Coronary artery (tissue), 2 donors: ENCODE data around the gene SLC35A2.

Experiments
- DNase-seq: peaks from one replicate; pipeline ENCODE4 v3.0.0-alpha.2; 2017; ENCODE audit warnings: low spot score
- H3K27ac ChIP-seq, 2 donors: fragments of 200-600 bp; sonication (generic); one replicate each; pipeline ENCODE4 v1.5.1; 2016 to 2019
- H3K4me3 ChIP-seq: fragments of 200-600 bp; sonication (generic); 2 replicates; pipeline ENCODE4 v1.5.1; 2016; ENCODE audit warnings: mild to moderate bottlenecking, moderate library complexity
- TF ChIP-seq, protein P1 (sequence below): fragments of 200-600 bp; sonication (generic); IDR thresholded peaks from one replicate; pipeline ENCODE4 v1.5.1; 2019; ENCODE audit warnings: antibody characterized with exemption

SLC35A2 gene

DNA sequence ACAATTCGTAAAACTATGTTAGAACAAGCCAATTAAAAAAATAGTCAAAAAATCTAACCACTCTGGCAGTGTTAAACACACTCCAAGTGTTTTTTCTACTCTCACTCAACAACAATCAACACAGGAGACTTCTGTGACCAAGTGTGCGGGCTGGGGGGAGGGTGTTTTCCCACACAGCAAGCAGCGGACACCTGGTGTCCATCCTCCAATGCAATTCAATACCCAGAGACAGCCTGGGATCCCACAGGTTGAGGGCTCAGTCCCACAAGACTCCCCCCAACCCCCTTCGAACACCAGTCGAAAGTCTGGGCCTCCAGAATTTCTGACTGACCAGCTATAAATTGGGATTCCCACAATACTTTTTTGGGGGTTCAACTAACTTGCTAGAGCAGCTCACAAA lies 15.7 kb upstream of the SLC35A2 start:
- H3K27ac ChIP-seq = no peak overlapping the region
- TF ChIP-seq, protein P1, sequence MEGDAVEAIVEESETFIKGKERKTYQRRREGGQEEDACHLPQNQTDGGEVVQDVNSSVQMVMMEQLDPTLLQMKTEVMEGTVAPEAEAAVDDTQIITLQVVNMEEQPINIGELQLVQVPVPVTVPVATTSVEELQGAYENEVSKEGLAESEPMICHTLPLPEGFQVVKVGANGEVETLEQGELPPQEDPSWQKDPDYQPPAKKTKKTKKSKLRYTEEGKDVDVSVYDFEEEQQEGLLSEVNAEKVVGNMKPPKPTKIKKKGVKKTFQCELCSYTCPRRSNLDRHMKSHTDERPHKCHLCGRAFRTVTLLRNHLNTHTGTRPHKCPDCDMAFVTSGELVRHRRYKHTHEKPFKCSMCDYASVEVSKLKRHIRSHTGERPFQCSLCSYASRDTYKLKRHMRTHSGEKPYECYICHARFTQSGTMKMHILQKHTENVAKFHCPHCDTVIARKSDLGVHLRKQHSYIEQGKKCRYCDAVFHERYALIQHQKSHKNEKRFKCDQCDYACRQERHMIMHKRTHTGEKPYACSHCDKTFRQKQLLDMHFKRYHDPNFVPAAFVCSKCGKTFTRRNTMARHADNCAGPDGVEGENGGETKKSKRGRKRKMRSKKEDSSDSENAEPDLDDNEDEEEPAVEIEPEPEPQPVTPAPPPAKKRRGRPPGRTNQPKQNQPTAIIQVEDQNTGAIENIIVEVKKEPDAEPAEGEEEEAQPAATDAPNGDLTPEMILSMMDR = no peak
- no peak for DNase-seq
- no peak overlapping the region for H3K4me3 ChIP-seq

DNA sequence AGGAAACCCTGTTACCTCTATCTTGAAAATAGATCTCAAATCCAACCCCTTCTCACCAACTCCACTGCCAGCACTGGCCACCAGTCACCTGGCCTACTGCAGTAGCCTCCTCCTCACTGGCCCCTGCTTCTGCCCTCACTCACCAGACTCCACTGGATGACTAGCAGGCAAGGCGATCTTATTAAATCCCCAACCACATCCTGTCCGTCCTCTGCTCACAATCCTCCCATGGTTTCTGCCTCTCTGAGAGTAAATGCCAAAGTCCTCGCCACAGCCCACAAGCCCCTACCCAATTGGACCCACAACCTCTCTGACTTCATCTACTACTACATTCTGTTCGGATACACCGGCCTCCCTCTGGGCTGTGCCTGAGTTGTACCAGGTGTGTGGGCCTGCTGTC lies 12.8 kb upstream of the SLC35A2 start:
- no peak for DNase-seq
- no peak overlapping the region for H3K4me3 ChIP-seq
- H3K27ac ChIP-seq = no peak overlapping the region
- TF ChIP-seq, protein P1 = no peak

DNA sequence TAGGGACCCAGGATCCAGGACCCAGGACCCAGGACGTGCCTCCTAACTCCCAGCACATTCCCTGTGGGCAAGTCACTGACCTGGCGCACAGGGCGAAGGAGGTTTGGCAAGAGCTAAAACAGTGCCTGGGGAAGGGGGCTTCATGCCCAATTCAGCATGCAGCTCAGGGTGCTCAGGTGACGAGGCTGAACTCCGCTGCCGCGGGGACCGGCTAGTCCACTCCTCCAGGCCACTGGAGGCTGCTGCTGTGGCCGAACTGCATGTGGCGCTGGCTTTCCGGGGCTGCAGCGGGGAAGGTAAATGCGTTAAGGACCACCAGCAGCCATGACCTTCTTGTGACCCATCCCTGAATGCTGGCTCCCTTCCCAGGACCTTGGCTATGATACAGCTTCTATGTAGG lies 12.3 kb upstream of the SLC35A2 start:
- TF ChIP-seq, protein P1 = no peak
- Histone ChIP-seq H3K4me3 (no peak overlapping the region), H3K27ac (no peak overlapping the region)
- no peak for DNase-seq

DNA sequence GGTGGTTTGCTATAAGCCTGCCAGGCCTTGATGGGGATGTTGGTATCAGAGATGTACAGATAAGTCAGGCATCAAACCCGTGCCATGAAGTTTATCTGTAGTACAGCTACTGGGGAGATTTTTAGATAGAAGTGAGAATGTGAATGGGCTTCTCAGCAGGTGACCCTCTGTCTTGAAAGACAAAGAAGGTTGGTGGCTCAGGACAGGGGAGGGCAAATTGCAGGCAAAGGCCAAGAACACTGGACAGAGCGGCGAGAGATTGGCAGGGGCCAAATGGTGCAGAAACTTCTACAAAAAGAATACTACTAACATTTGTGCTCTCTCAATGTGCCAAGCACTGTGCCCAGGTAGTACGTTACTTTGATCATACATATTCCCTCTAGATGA lies 9.3 kb upstream of the SLC35A2 start:
- H3K4me3 ChIP-seq = no peak overlapping the region
- peak overlapping the region in 1 of 2 donors; percentile 28 for H3K27ac ChIP-seq
- no peak for DNase-seq
- TF ChIP-seq, protein P1 = no peak

DNA sequence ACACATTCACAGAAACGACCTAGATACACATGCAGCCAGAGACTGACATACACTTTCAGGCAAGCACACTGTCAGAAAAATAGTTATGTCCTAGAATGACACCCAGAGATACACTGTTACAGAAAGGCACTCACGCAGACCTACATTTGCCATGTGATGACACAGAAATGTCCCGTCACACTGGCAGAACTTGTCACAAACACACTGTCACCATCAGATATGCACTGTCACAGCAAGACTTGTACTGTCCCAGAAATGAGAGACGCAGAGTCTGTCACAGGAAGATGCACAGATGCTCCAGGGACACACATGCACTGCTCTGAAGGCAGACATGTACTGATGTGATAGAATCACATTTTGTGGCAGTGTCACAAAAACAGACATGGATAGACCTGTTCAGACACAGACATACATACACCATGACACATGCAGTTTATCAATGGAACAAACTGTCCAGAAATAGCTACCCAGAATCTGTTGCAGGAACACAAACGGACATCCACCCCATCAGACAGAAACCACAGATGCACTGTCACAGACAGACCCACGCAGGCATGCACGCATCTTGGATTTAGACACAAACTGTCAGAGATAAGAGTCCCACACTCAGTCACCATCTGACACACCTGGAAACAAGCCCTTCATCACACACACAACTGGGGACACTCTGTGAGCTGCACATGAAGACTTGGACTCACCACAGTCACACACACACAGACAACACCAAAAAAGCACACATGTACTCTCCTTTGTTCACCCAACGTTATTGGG lies 8.7 kb upstream of the SLC35A2 start:
- TF ChIP-seq, protein P1 = no peak
- H3K4me3 ChIP-seq = no peak overlapping the region
- DNase-seq = no peak
- peak overlapping the region; percentile 51 to 92 for H3K27ac ChIP-seq

DNA sequence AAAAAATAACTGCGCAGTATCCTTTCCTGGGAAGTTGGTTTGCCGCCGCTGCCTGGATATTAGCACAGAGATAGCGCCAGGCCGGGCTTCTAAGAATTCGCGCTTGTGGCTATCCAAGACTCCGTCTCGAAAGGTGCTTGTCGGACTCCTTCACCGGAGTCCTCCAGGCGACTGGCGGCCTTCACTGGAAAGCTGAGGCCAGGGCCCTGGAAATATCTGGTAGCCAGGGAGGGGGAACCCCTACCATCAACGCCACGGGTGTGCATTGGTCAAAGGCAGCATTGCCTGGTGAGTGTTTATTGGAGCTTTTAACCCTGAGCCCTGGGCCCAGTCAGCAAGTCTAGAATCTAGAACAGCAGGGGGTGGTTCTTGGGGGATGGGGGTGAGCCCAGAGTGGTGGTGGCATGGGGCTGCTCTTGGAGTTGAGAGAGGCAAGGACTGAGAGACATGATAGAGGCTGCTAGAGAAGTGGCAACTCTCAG lies 8.0 kb upstream of the SLC35A2 start:
- Histone ChIP-seq H3K4me3 (peak overlapping the region; percentile 76), H3K27ac (peak overlapping the region; percentile 51 to 92)
- TF ChIP-seq, protein P1 = no peak
- no peak for DNase-seq

DNA sequence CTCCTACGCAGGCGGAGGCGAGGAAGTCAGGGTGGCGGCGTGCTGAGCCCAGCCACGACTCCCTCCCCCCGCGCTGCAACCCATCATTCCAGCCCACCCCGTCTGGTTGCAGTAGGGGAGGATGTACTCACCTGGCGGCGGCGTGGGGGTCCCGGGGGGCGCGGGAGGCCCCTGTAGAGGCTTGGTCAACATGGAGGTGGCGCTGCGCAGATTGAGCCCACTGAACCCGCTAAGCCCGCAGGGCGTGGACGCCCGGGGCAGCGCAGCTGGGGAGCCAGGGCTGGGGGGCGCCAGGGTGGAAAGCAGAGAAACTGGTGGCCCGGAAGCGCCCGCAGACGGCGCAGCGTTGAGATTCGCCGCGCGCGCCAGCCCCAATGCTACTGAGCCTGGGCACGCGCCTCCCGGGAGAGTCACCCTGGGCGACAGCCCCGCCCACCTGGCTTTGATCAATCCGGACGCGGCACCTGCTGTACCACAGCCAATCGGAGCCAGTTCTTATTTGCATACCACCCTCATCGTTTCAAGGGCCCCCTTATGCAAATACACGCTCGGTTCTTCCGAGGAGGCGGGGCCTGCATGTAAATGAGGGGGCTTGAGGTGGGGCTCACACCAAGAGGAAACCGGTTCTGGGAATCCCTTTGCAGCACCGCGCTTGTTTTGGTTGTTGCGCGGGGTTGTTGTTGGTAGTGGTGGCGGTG lies 7.3 kb upstream of the SLC35A2 start, which contains the start of gene PIM2:
Gene PIM2, minus strand, starts transcription at position 382 of the 698 bp plus-strand sequence. Its CDS starts 190 bp downstream, at position 192.
- peak; percentile 91 for DNase-seq
- TF ChIP-seq, protein P1 = no peak
- Histone ChIP-seq H3K27ac (peak within 1 kb of the TSS; percentile 83 to 92), H3K4me3 (peak within 1 kb of the TSS; percentile 76)
